IgD-negative memory B cell (primary cell): ENCODE measurements around the gene POLG2. TPM values are rescaled to one million over a fixed set of nuclear protein-coding genes. Genes with fewer than 3 reads are reported as not detected.

Source experiments
- H3K27ac Mint-ChIP-seq, 3 donors: one replicate each; pipeline ENCODE4 v1.8.0; 2020 to 2022; ENCODE audit warnings: mild to moderate bottlenecking in 3 of 3, mixed read lengths in 3 of 3, moderate library complexity in 1 of 3
- H3K27me3 Mint-ChIP-seq: one replicate; pipeline ENCODE4 v1.8.0; 2021; ENCODE audit warnings: mixed read lengths
- H3K36me3 Mint-ChIP-seq: one replicate; pipeline ENCODE4 v1.8.0; 2020; ENCODE audit warnings: mild to moderate bottlenecking, mixed read lengths
- H3K4me1 Mint-ChIP-seq, 3 donors: one replicate each; pipeline ENCODE4 v1.8.0; 2020 to 2022; ENCODE audit warnings: mixed read lengths in 3 of 3, mild to moderate bottlenecking in 1 of 3
- H3K4me3 Mint-ChIP-seq, 4 donors: one replicate each; pipeline ENCODE4 v1.8.0; 2020 to 2022; ENCODE audit warnings: mild to moderate bottlenecking in 4 of 4, mixed read lengths in 4 of 4, moderate library complexity in 3 of 4
- H3K9me3 Mint-ChIP-seq, 3 donors: one replicate each; pipeline ENCODE4 v1.8.0; 2020 to 2021; ENCODE audit warnings: mixed read lengths in 3 of 3, mild to moderate bottlenecking in 1 of 3
- polyA plus RNA-seq: library from polyadenylated mRNA; unstranded; fragments of 300-500 nt; fragmentation: Illumina TruSeq; gene quantifications from one replicate; pipeline ENCODE4 v1.2.3, GENCODE V29; 2021

POLG2 gene
- 9.3 TPM for polyA plus RNA-seq

DNA sequence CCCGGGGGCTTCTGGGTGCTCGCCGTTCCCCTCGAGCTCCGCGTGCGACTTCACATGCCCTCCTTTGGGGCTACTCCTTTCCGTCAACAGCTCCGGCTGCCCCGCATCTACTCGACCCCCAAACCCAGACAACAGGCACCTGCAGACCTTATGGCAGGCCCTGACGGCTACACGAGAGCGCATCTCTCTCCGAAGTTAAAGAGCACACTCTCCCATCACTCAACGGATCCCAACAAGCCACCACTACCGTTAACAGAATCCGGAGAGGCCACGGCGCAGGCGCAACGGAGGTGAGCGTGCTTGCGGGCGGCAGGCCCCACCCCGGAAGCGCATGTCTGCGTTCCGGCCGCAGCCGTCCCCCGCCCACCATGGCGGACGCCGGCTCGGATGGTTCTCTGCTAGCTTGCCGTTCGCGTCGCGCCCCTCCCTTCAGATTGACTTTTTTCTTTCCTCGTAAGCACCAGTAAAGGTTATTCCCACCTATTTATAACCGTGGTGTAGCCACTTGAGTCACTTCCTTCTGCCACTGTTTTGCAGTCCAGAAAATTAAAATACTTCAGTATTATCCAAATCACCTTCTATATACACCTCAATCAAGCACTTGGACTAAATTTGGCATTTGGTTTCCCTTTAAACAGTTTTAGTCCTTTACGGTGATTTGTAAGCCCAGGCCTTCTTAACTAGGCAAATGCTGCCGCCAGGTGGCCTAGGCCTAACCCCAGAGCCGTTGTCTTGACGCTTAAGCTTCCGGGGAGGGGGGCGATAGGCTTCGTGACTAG, at the start of gene POLG2:
Gene POLG2, minus strand, starts transcription at position 269 of the 779 bp plus-strand sequence. Its CDS starts 86 bp downstream, at position 183.
- Mint-ChIP-seq H3K27me3 (no peaks in the 10 kb centered on the region), H3K4me1 (peaks cover 32 to 71% (median 56%) of the 10 kb centered on the region in 3 donors), H3K36me3 (peaks cover 4% of the 10 kb centered on the region), H3K27ac (peak within 1 kb of the TSS; percentile 95 to 99 (median 98)), H3K9me3 (no peaks in the 10 kb centered on the region), H3K4me3 (peak within 1 kb of the TSS; percentile 97 to 100 (median 99))

DNA sequence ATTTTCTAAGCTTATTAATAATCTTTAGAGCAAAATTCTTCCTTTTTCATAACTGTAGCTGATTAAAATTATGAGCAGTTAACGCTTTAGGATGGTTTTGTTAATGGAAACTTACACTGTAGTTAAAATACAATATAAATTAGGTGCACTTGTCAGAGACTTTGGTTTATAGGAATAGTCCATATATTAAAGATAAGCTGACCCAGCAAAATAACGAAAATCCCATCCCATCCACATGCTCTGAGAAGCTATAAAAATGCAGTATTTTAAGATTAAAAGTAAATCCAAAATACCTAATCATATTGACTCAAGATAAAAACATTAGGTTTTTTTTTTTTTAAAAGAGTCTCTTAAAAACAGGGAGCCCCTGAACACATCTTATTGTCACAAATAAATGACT, 47.9 kb upstream of the POLG2 start:
- H3K36me3 Mint-ChIP-seq, result no peaks in the 10 kb centered on the region
- no peak overlapping the region for H3K27ac Mint-ChIP-seq
- H3K4me3 Mint-ChIP-seq, result no peak overlapping the region
- no peaks in the 10 kb centered on the region for H3K27me3 Mint-ChIP-seq
- H3K9me3 Mint-ChIP-seq, result no peaks in the 10 kb centered on the region
- H3K4me1 Mint-ChIP-seq, result no peaks in the 10 kb centered on the region

DNA sequence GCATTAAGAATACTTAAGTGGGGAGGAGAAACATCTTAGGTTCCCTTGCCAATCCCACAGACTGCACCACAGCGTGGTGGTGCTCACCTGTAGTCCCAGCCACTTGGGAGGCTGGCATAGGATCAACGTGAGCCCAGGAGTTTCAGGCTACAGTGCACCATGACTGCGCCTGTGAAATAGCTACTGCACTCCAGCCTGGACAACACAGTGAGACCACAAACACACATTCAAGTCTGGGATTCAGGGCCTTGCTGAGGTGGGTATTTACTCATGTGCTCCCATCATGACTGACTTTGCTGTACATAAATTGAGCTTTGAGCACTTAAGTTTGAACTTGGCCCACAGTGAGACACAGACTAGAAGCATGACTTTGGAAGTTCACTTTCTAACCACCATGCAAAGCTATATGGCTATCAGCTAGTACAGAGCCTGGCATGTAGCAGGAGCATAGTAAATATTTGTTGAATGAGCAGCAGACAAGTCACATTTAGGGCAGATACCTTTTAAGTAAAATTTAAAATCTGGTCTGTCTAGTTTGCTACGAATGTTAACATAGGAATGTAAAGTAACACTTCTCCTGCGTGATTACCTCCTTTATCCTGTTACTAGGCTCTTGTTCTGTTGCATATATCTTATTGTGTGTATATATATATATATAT, 43.4 kb upstream of the POLG2 start:
- H3K4me3 Mint-ChIP-seq, result no peak overlapping the region
- H3K4me1 Mint-ChIP-seq, result peaks cover 0 to 4% (median 0%) of the 10 kb centered on the region in 3 donors
- no peaks in the 10 kb centered on the region for H3K9me3 Mint-ChIP-seq
- H3K36me3 Mint-ChIP-seq, result no peaks in the 10 kb centered on the region
- H3K27ac Mint-ChIP-seq, result no peak overlapping the region
- H3K27me3 Mint-ChIP-seq, result no peaks in the 10 kb centered on the region

DNA sequence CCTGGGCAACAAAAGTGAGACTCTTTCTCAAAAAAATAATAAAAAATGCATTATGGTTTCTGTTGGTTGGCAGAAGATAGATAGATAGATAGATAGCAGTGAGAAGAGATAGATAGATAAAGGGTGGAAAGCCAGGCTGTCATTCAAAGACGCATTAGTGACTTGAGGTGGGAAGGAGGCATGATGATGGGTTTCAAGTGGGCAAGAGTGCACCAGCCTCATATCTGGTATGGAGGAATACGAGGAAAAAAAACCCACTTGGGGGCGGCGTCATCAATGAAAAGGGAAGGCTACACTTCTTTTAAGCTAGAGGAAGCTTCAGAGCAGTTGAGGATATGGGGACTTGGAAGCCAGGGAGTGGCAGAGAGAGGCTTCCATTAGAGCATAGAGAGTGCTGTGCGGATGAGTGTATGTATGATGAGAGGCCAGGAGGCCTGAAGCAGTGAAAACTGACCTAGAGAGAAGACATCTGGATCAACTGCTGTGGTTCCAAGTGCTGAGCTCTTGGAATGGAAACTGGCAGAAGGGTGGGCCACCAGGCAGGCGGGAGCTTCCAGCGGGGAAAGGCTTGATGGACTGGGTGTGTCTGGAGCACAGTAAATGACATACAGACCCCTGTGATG, 41.8 kb upstream of the POLG2 start:
- H3K36me3 Mint-ChIP-seq, result no peaks in the 10 kb centered on the region
- peak overlapping the region in 2 of 3 donors; percentile 13 to 35 for H3K27ac Mint-ChIP-seq
- H3K4me3 Mint-ChIP-seq, result peak overlapping the region in 1 of 4 donors; percentile 6
- H3K9me3 Mint-ChIP-seq, result no peaks in the 10 kb centered on the region
- no peaks in the 10 kb centered on the region for H3K27me3 Mint-ChIP-seq
- H3K4me1 Mint-ChIP-seq, result peaks cover 0 to 4% (median 0%) of the 10 kb centered on the region in 3 donors

DNA sequence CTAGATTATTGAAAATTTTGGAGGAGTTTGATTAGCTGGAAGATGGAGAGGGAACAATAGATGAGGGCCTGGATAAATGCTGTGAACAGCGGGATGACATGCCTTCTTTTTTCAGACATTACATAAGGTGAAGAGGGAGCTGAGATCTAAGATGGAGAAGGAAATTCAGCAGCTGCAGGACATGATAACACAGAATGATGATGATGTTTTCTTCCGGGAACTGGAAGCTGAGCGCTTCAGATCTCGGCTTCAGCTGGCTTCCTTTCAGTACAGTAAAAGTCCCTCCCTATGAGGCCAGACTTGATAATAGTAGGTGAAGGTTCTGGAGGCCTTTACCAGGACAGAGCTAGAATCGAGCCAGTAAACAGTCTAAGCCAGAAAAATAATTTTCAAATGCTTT, 40.6 kb upstream of the POLG2 start:
- Mint-ChIP-seq H3K27ac (no peak overlapping the region), H3K4me1 (peaks cover 0 to 4% (median 0%) of the 10 kb centered on the region in 3 donors), H3K4me3 (no peak overlapping the region), H3K27me3 (no peaks in the 10 kb centered on the region), H3K36me3 (no peaks in the 10 kb centered on the region), H3K9me3 (no peaks in the 10 kb centered on the region)

DNA sequence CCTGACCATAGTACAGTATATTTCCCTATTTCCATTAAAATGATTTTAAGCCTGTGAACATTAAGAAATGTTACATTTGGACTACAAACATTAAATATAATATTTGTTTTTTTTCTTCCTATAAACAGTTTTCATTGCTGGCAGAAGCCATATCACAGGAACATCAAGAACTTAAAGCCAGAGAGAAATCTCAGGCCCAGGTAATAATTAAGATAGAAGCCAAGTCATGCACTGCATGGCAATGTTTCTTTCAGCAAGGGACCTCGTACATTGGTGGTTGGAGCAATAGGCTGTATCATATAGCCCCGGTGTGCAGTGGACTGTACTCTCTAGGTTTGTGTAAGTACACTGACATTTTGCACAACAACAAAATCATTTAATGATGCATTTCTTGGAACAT, 40.1 kb upstream of the POLG2 start:
- Mint-ChIP-seq H3K9me3 (no peaks in the 10 kb centered on the region), H3K4me1 (peaks cover 0 to 4% (median 0%) of the 10 kb centered on the region in 3 donors), H3K27me3 (no peaks in the 10 kb centered on the region), H3K27ac (no peak overlapping the region), H3K4me3 (no peak overlapping the region), H3K36me3 (no peaks in the 10 kb centered on the region)

DNA sequence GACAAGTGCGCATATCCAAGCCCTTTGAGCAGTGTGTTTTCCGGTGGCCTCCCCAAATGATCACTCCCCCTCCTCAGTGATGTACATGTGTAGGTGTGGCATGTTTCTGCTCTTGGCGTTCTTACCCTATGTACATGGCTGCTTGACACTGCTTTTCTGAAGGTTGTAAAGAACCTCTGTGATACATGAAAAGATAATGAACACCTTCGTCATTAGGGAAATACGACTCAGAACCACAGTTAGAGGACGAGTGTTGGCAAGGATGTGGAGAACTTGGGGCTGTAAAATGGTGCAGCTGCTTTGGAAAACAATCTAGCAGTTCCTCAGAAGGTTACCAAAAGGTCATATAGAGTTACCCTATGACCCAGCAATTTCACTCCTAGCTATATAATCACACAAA, 38.5 kb upstream of the POLG2 start:
- no peaks in the 10 kb centered on the region for H3K36me3 Mint-ChIP-seq
- no peak overlapping the region for H3K27ac Mint-ChIP-seq
- no peaks in the 10 kb centered on the region for H3K27me3 Mint-ChIP-seq
- peaks cover 0 to 4% (median 0%) of the 10 kb centered on the region in 3 donors for H3K4me1 Mint-ChIP-seq
- no peaks in the 10 kb centered on the region for H3K9me3 Mint-ChIP-seq
- H3K4me3 Mint-ChIP-seq, result no peak overlapping the region

DNA sequence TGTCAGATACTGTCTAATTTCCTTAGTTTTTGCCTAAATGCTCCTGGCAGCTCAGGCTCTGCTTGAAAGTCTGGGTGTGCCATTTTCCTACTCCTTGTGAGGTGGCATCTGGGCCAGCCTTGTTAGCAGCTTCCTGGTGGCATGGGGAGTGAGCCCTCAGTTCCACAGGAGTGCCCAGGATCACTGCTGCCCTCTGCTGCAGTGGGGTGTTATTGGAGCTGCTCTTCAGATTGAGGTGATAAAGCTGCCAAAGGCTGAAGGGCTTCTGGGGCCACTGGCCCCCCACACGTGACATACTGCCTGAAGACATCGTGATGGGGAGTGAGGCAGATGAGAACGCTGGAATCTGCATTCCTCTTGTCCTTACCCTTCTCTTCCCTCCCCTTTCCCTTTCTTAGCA, 37.3 kb upstream of the POLG2 start:
- no peaks in the 10 kb centered on the region for H3K9me3 Mint-ChIP-seq
- H3K27ac Mint-ChIP-seq, result peak overlapping the region in 1 of 3 donors; percentile 71

DNA sequence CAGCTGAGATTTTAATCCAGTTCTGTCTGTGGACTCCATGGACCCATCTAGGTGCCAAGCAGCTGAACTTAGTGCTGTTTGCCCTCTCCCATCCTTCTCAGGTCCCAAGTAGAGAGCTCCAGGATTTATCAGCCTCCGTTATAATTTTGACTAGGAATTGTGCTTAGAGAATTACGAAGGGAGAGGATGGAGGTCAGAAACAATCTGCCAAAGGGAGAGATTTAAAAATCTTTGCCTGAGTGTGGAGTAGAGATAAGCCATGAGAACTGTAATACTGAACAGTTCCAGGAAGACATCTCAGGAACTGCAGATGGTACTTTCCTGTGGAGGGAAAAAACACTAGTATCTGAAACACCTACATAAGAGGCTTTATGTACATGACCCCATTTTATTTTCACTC, 36.9 kb upstream of the POLG2 start:
- Mint-ChIP-seq H3K9me3 (no peaks in the 10 kb centered on the region), H3K27me3 (no peaks in the 10 kb centered on the region), H3K4me3 (no peak overlapping the region), H3K4me1 (peaks cover 0 to 4% (median 0%) of the 10 kb centered on the region in 3 donors), H3K27ac (peak overlapping the region in 1 of 3 donors; percentile 71), H3K36me3 (no peaks in the 10 kb centered on the region)

More for the DNA sequence above, 37.3 kb upstream of the POLG2 start:
- Mint-ChIP-seq H3K27me3 (no peaks in the 10 kb centered on the region), H3K36me3 (no peaks in the 10 kb centered on the region), H3K4me3 (no peak overlapping the region), H3K4me1 (peaks cover 0 to 4% (median 0%) of the 10 kb centered on the region in 3 donors)

DNA sequence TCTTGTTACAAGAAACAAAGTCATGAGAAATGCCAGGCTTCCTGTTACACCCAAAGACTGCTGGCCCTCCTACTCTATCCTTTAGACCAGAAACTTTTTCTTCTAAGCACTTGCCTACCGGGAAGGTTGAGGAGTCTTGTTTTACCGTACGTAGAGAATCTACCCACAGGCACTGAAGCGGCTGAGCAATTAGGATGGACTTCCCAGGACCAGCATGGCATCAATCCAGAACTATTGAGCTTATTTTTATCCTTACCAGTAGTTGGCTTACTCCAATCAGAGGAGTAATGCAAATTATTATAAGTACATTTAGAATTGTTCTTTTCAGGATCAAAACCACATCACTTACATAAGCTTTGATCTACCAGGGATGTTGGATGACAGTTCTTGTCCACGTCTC, 35.6 kb upstream of the POLG2 start:
- no peaks in the 10 kb centered on the region for H3K9me3 Mint-ChIP-seq
- peaks cover 0 to 4% (median 0%) of the 10 kb centered on the region in 3 donors for H3K4me1 Mint-ChIP-seq
- no peak overlapping the region for H3K4me3 Mint-ChIP-seq
- H3K36me3 Mint-ChIP-seq, result peaks cover 1% of the 10 kb centered on the region
- H3K27me3 Mint-ChIP-seq, result no peaks in the 10 kb centered on the region
- no peak overlapping the region for H3K27ac Mint-ChIP-seq

DNA sequence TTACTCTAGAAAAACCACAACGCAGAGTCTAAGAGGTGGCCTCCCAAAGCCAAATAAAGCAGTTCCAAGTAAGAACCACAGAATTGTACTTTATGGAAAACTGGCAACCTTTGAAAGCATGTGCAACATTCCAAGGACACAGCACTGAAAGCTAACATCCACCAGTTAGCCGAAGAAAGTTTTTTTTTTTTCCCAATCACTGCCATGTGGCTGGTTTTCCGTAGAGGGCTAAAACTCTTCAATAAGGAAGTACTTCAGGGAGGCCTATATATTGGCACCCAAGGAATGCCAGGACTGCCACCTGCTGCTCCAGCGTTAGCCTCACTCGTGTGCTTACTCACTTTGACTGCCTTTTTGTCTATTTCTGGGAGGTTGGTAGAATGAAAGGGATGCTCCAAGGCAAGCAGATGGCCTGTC, 35.1 kb upstream of the POLG2 start:
- no peak overlapping the region for H3K27ac Mint-ChIP-seq
- no peaks in the 10 kb centered on the region for H3K27me3 Mint-ChIP-seq
- H3K4me3 Mint-ChIP-seq, result no peak overlapping the region
- peaks cover 1% of the 10 kb centered on the region for H3K36me3 Mint-ChIP-seq
- no peaks in the 10 kb centered on the region for H3K9me3 Mint-ChIP-seq
- no peaks in the 10 kb centered on the region for H3K4me1 Mint-ChIP-seq

DNA sequence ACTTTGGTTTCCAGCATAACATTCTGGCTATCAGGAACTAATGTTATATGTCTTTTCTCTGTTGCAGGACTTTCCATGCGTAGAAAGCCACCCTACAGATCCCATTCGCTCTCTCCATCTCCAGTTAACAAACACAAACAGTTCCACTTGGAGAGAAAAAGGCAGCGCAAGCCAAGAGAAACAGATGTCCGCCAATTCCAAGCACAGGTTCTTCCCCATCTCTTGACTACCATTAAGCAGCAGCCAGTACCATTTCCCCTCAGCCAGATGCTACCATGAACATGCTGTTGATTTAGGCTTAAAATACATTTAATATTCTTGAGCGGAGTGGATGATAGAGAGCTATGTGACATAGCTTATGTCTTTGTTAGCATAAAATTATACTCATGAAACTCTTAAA, 32.4 kb upstream of the POLG2 start:
- Mint-ChIP-seq H3K27ac (peak overlapping the region in 1 of 3 donors; percentile 60), H3K4me3 (no peak overlapping the region), H3K36me3 (peaks cover 1% of the 10 kb centered on the region), H3K27me3 (no peaks in the 10 kb centered on the region), H3K9me3 (no peaks in the 10 kb centered on the region), H3K4me1 (no peaks in the 10 kb centered on the region)

DNA sequence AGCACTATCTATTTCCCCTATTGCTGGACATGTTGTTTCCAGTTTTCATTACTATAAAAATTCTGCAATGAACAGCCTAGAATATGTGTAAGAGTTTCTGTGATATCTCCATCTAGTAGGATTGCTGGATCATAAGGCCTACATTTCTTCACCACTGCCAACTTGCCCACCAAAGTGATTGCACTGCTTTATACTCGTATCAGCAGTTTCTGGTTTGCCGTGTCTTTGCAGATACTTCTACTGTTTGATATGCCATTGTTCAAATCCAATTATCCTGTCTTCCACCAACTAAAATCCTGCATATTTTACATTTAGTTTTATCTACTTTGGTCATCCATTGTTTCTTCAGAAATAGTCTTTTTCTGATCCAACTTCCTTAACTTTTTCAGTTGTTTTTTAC, 31.1 kb upstream of the POLG2 start:
- H3K4me3 Mint-ChIP-seq, result no peak overlapping the region
- H3K9me3 Mint-ChIP-seq, result no peaks in the 10 kb centered on the region
- peaks cover 1% of the 10 kb centered on the region for H3K36me3 Mint-ChIP-seq
- peak overlapping the region in 1 of 3 donors; percentile 55 for H3K27ac Mint-ChIP-seq
- H3K27me3 Mint-ChIP-seq, result no peaks in the 10 kb centered on the region
- H3K4me1 Mint-ChIP-seq, result no peaks in the 10 kb centered on the region

DNA sequence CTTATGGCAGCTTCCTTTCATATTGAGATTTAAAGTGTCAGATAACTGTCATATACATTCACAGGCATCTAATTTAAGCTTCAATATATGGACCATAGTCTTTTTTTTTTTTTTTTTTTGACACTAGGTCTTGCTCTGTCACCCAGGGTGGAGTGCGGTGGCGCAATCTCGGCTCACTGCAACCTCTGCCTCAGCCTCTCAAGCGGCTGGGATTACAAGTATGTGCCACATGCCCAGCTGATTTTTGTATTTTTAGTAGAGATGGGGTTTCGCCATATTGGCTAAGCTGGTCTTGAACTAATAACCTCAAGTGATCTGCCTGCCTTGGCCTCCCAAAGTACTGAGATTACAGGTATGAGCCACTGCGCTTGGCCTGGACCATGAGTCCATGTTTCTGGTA, 23.5 kb upstream of the POLG2 start:
- Mint-ChIP-seq H3K9me3 (no peaks in the 10 kb centered on the region), H3K27ac (no peak overlapping the region), H3K4me3 (no peak overlapping the region), H3K27me3 (no peaks in the 10 kb centered on the region), H3K4me1 (peaks cover 7 to 10% (median 8%) of the 10 kb centered on the region in 3 donors), H3K36me3 (peaks cover 4% of the 10 kb centered on the region)

DNA sequence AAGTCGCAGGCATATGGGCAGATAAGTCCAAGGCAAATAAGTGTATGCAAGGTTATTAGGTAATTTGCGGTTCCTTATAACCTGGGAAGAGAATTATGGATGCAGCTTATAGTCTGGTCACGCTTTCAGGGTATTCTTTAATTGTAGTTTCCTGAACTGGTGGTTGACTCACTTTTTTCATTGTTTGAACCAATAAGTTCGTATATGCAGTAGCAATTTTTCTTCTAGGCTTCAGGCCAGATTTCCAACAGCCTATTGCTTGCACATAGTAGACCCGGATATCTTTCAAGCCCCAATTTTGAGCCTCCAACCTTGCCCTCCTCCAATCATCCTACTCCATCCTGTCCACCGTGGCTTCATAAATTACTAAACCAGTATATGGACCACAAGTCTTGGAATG, 22.7 kb upstream of the POLG2 start:
- Mint-ChIP-seq H3K4me1 (peaks cover 10 to 14% (median 12%) of the 10 kb centered on the region in 3 donors), H3K36me3 (peaks cover 4% of the 10 kb centered on the region), H3K27ac (no peak overlapping the region), H3K4me3 (no peak overlapping the region), H3K9me3 (no peaks in the 10 kb centered on the region), H3K27me3 (no peaks in the 10 kb centered on the region)
